GM06990 (cell line): ENCODE measurements around the gene EHBP1.

Experiments used
- DNase-seq: peaks from one replicate; pipeline ENCODE4 v3.0.0-alpha.2; 2011; ENCODE audit not compliant: insufficient read length; ENCODE audit errors: extremely low read depth
- H3K27me3 ChIP-seq: replicated peaks from 2 replicates; pipeline ENCODE4 v1.6.0; 2011; ENCODE audit warnings: low read length; ENCODE audit not compliant: control insufficient read depth, insufficient read depth
- H3K36me3 ChIP-seq: 2 replicates; pipeline ENCODE4 v1.5.1; 2011; ENCODE audit warnings: low read length; ENCODE audit not compliant: control insufficient read depth, insufficient read depth
- H3K4me3 ChIP-seq: replicated peaks from 2 replicates; pipeline ENCODE4 v1.5.1; 2011; ENCODE audit warnings: low read depth, mild to moderate bottlenecking, control low read depth, low read length
- CTCF ChIP-seq: IDR thresholded peaks from 2 replicates; pipeline ENCODE4 v1.5.1; 2011; ENCODE audit warnings: low read length, control low read depth, mild to moderate bottlenecking, inconsistent platforms; ENCODE audit not compliant: insufficient read depth, poor library complexity, severe bottlenecking

The EHBP1 gene

DNA sequence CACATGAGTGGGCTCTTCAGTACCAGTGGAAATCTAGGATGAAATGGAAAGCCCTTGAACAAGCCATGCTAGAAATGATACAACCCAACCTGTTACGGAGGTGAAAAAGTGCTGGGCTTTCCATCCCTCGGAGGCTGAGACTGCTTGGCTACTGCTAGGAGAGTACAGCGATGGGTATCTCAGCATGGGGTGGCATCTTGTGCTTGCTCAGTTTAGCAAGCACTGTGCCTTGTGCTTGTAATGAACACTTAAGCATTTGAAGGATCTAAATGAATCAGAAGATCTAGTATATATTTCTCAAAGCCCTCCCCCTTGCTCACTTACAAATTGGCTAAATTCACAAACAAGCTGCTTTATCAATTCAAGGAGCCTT is 44.3 kb upstream of the EHBP1 start:
- H3K4me3 ChIP-seq, result no peak overlapping the region
- H3K36me3 ChIP-seq, result no peaks in the 10 kb centered on the region; the same call in 1 of the 2 replicates
- no peak for TF ChIP-seq CTCF
- no peak for DNase-seq
- no peaks in the 10 kb centered on the region for H3K27me3 ChIP-seq

DNA sequence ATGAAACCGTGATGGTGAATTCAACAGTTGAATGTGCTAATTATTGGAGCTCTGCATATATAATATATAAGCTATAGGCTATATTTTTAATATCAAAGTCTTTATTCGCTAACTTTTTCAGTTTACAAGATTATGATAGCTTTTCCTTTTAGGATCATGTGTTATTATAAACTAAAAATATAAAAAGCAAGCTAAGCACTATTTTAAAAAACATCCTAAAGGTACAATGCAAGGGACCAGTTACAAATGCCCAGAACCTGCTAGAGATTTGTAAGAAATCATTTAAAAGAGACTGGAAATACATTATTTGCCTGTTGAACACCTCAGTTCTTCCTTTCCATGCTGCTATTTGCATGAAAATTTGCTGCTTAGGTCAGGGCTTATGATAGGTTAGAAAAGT is 43.4 kb upstream of the EHBP1 start:
- TF ChIP-seq CTCF, result no peak
- Histone ChIP-seq H3K36me3 (no peaks in the 10 kb centered on the region; the same call in 1 of the 2 replicates), H3K27me3 (no peaks in the 10 kb centered on the region), H3K4me3 (no peak overlapping the region)
- no peak for DNase-seq

DNA sequence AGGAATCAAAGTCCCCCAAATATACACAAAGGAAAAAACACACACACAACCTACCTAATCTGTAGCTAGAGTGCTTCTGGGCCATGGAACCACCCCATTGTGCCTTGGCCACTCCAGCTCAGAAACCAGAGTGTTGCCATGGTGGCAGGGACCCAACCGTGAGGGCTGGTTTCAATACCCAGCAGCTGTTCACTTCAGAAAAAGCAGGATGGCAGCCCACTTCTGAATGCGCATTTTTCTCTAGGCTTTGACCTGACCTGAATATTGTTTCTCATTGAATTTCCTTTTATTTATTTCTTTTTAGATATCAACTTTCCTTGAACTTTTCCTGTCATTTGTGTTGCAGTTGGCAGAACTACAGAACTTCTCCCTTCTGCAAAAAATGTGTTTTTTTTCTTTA is 43.0 kb upstream of the EHBP1 start:
- Histone ChIP-seq H3K36me3 (no peaks in the 10 kb centered on the region; the same call in 1 of the 2 replicates), H3K4me3 (no peak overlapping the region), H3K27me3 (no peaks in the 10 kb centered on the region)
- no peak for TF ChIP-seq CTCF
- no peak for DNase-seq

GRCh38 chr2:62663411-62663810 is 42.1 kb upstream of the EHBP1 start:
- no peak for DNase-seq
- no peak for TF ChIP-seq CTCF
- H3K4me3 ChIP-seq, result no peak overlapping the region
- no peaks in the 10 kb centered on the region; the same call in 1 of the 2 replicates for H3K36me3 ChIP-seq
- no peaks in the 10 kb centered on the region for H3K27me3 ChIP-seq

- TF ChIP-seq CTCF, result no peak
- Histone ChIP-seq H3K27me3 (no peaks in the 10 kb centered on the region), H3K36me3 (no peaks in the 10 kb centered on the region; the same call in 1 of the 2 replicates), H3K4me3 (no peak overlapping the region)
- no peak for DNase-seq
Measured at GRCh38 chr2:62663920-62664795, 41.4 kb upstream of the EHBP1 start.
